HCT116 (cell line): Measurements from ENCODE around the gene SH3BGRL3. TPM values are rescaled to one million over a fixed set of nuclear protein-coding genes. Genes with fewer than 3 reads are reported as not detected.
A peak's percentile ranks its signal among the peaks of the same experiment; 100 is the strongest.

ENCODE experiments used
- ATAC-seq: fragments of 200-7000 bp; cut with Tn5 transposase; 2 replicates; pipeline ENCODE4 v1.9.1; 2020; ENCODE audit warnings: mild to moderate bottlenecking, moderate library complexity
- BruUV-seq: library from RNA; stranded (reverse); fragments of 400-500 nt; replicated peaks from 2 replicates; lab custom pipeline; 2021; lab: Mats Ljungman, UMichigan
- CTCF ChIA-PET: fragments of 300-600 bp; sonication (Branson Sonifier 250); formaldehyde crosslinking; loops from one replicate; lab custom pipeline; 2021; ENCODE audit warnings: antibody characterized with exemption; lab: Charles Lee
- POLR2A ChIA-PET: fragments of 300-600, 350-600 bp; sonication (Branson Sonifier 250); formaldehyde crosslinking; loops from one replicate; lab custom pipeline; 2021; ENCODE audit warnings: antibody characterized with exemption; lab: Charles Lee
- RAD21 ChIA-PET, 2 experiments: fragments of 300-600 bp; sonication (Branson Sonifier 250); formaldehyde crosslinking; loops; one replicate each; lab custom pipeline; 2023; ENCODE audit warnings: low total read pairs in 2 of 2; ENCODE audit not compliant: uncharacterized antibody in 2 of 2, unreplicated experiment in 2 of 2, low non-redundant PET in 1 of 2; lab: Charles Lee
- DNase-seq: peaks from one replicate; pipeline ENCODE4 v3.0.0-alpha.2; 2010; ENCODE audit warnings: low read depth, low spot score
- H2AFZ ChIP-seq: fragments of 200-600 bp; shearing (Covaris generic), sonication (generic); 2 replicates; pipeline ENCODE4 v1.6.1; 2017; ENCODE audit warnings: low read depth, mixed run types, mixed read lengths, antibody characterized with exemption, low read length; ENCODE audit not compliant: poor library complexity, severe bottlenecking
- H3K27ac ChIP-seq: 2 replicates; pipeline ENCODE4 v1.5.1; 2012; ENCODE audit warnings: low read depth, low read length
- H3K27me3 ChIP-seq: fragments of 200-600 bp; sonication (generic); 2 replicates; pipeline ENCODE4 v1.6.1; 2016; ENCODE audit warnings: mixed run types, low read length, mixed read lengths; ENCODE audit not compliant: insufficient read depth
- H3K36me3 ChIP-seq, 2 experiments: fragments of 200-500 bp in 1 of 2; fragments of 200-600 bp in 1 of 2; sonication (Bioruptor generic) in 1 of 2; sonication (generic) in 1 of 2; 2 replicates each; pipeline versions ENCODE4 v1.5.1 to v1.6.1; 2014 to 2016; ENCODE audit warnings: low read length in 2 of 2, inconsistent platforms in 1 of 2, mixed read lengths in 1 of 2, mixed run types in 1 of 2; ENCODE audit not compliant: insufficient read depth in 2 of 2, control insufficient read depth in 1 of 2
- H3K4me1 ChIP-seq, 2 experiments: fragments of 200-600 bp in 1 of 2; sonication (generic) in 1 of 2; 2 replicates each; pipeline versions ENCODE4 v1.5.1 to v1.6.1; 2012 to 2017; ENCODE audit warnings: low read length in 2 of 2, inconsistent platforms in 1 of 2, mild to moderate bottlenecking in 1 of 2, mixed read lengths in 1 of 2, mixed run types in 1 of 2, moderate library complexity in 1 of 2; ENCODE audit not compliant: insufficient read depth in 2 of 2, control insufficient read depth in 1 of 2
- H3K4me2 ChIP-seq: fragments of 200-600 bp; sonication (generic); 2 replicates; pipeline ENCODE4 v1.6.1; 2017; ENCODE audit warnings: mixed run types, low read length, mixed read lengths
- H3K4me3 ChIP-seq, 2 experiments: fragments of 200-600 bp in 1 of 2; sonication (generic) in 1 of 2; replicated peaks in 1 of 2; 2 replicates each; pipeline ENCODE4 v1.5.1; 2011 to 2016; ENCODE audit warnings: low read length in 2 of 2, control low read depth in 1 of 2, low read depth in 1 of 2, mild to moderate bottlenecking in 1 of 2, mixed read lengths in 1 of 2, mixed run types in 1 of 2
- H3K79me2 ChIP-seq: fragments of 200-600 bp; sonication (generic); 2 replicates; pipeline ENCODE4 v1.6.1; 2017; ENCODE audit warnings: mild to moderate bottlenecking, mixed run types, low read length, moderate library complexity, mixed read lengths; ENCODE audit not compliant: insufficient read depth
- H3K9ac ChIP-seq: fragments of 200-600 bp; sonication (generic); 2 replicates; pipeline ENCODE4 v1.6.1; 2016; ENCODE audit warnings: low read length, mixed read lengths
- H3K9me2 ChIP-seq: fragments of 200-600 bp; sonication (generic), shearing (Covaris generic); 2 replicates; pipeline ENCODE4 v1.6.1; 2017; ENCODE audit warnings: mixed run types, mild to moderate bottlenecking, moderate library complexity; ENCODE audit not compliant: insufficient read depth
- H3K9me3 ChIP-seq, 2 experiments: fragments of 200-500 bp in 1 of 2; fragments of 200-600 bp in 1 of 2; sonication (Bioruptor generic) in 1 of 2; sonication (generic) in 1 of 2; 2 replicates each; pipeline ENCODE4 v1.6.1; 2014 to 2017; ENCODE audit warnings: low read length in 2 of 2, mixed read lengths in 2 of 2, inconsistent platforms in 1 of 2, low read depth in 1 of 2, mild to moderate bottlenecking in 1 of 2, mixed run types in 1 of 2, moderate library complexity in 1 of 2; ENCODE audit not compliant: control insufficient read depth in 1 of 2, insufficient read depth in 1 of 2
- H4K20me1 ChIP-seq: fragments of 200-600 bp; sonication (generic), shearing (Covaris generic); 2 replicates; pipeline ENCODE4 v1.6.1; 2017; ENCODE audit warnings: mixed run types, mild to moderate bottlenecking, moderate library complexity; ENCODE audit not compliant: insufficient read depth
- EGR1 ChIP-seq: IDR thresholded peaks from 2 replicates; pipeline ENCODE4 v1.6.1; 2012; ENCODE audit warnings: low read depth
- EZH2 ChIP-seq: fragments of 200-600 bp; sonication (generic); IDR thresholded peaks from 2 replicates; pipeline ENCODE4 v1.6.1; 2017; ENCODE audit warnings: antibody characterized with exemption, mixed run types
- EZH2phosphoT487 ChIP-seq: fragments of 200-600 bp; IDR thresholded peaks from 2 replicates; pipeline ENCODE4 v1.6.1; 2018; ENCODE audit warnings: antibody characterized with exemption, borderline replicate concordance
- FOSL1 ChIP-seq: IDR thresholded peaks from 2 replicates; pipeline ENCODE4 v1.6.1; 2012; ENCODE audit warnings: low read depth
- JUND ChIP-seq: IDR thresholded peaks from 2 replicates; pipeline ENCODE4 v1.6.1; 2012
- YY1 ChIP-seq: IDR thresholded peaks from 2 replicates; pipeline ENCODE4 v1.6.1; 2011; ENCODE audit warnings: low read length, low read depth, moderate library complexity, mild to moderate bottlenecking; ENCODE audit not compliant: insufficient replicate concordance; ENCODE audit errors: extremely low read depth
- ZNF274 ChIP-seq: fragments of 200-500 bp; sonication (Bioruptor generic); IDR thresholded peaks from 2 replicates; pipeline ENCODE4 v1.6.1; 2014; ENCODE audit warnings: mild to moderate bottlenecking, low read depth, low read length, inconsistent platforms
- intact Hi-C: fragments of 100-400 bp; cut with micrococcal nuclease; formaldehyde crosslinking; loops from 2 replicates; pipeline ENCODE4 v1.10.0; 2022
- total RNA-seq: library from RNA; stranded (reverse); gene quantifications from one replicate; pipeline ENCODE4 v1.2.1, GENCODE V29; 2021; ENCODE audit not compliant: unreplicated experiment
- TF ChIP-seq, protein P1 (sequence below), 3 experiments: fragments of 200-600 bp in 1 of 3; sonication (generic) in 1 of 3; IDR thresholded peaks in 2 of 3; conservative IDR thresholded peaks in 1 of 3; 2 replicates each; pipeline ENCODE4 v1.5.1; 2012 to 2017; ENCODE audit warnings: low read depth in 2 of 3, low read length in 2 of 3, antibody characterized with exemption in 1 of 3, borderline replicate concordance in 1 of 3, control low read depth in 1 of 3, mild to moderate bottlenecking in 1 of 3, mixed read lengths in 1 of 3, mixed run types in 1 of 3, moderate library complexity in 1 of 3; ENCODE audit not compliant: insufficient read depth in 1 of 3
- TF ChIP-seq, protein P2 (sequence below): IDR thresholded peaks from 2 replicates; pipeline ENCODE4 v1.6.1; 2012; ENCODE audit warnings: low read depth

Gene SH3BGRL3
- total RNA-seq, 1 experiment from 2014 or later, result 112 TPM

DNA sequence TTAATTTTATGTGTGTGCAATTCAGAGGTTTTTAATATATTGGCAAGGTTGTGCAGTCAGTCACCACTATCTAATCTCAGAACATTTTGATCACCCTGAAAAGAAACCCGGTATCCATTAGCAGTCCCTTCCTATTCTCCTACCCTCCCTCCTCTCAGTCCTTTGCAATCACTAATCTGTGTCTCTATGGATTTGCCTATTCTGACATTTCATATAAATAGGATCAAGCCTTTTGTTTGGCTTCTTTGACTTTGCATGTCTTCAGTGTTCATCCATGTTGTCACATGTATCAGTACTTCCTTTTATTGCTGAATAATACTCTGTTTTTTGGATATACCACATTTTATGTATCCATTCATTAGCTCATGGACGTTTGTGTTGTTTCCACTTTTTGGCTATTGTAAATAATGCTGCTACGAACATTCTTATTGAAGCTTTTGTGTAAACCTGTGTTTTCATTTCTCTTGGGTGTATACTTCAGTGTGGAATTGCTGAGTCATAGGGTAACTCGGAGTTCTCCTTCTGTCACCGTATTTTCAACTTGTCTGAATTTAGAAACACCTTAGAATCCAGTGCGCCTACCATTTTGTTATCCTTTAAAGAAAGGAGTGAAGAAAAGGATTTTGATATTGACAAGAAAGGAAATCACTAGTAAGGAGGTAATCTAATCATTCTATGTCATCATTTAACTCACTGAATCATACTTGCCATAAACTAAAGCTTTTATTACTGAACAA, 42.5 kb upstream of the SH3BGRL3 start:
- no peaks in the 10 kb centered on the region for H4K20me1 ChIP-seq
- H3K27me3 ChIP-seq, result no peaks in the 10 kb centered on the region
- peak overlapping the region; percentile 32; the same call in 1 of the 2 replicates for H3K27ac ChIP-seq
- TF ChIP-seq YY1 (no peak), ZNF274 (no peak), EZH2 (no peak), FOSL1 (peak; percentile 61; the same call in 1 of the 2 replicates), EGR1 (no peak), JUND (peak; percentile 48), EZH2phosphoT487 (no peak)
- TF ChIP-seq, protein P1, sequence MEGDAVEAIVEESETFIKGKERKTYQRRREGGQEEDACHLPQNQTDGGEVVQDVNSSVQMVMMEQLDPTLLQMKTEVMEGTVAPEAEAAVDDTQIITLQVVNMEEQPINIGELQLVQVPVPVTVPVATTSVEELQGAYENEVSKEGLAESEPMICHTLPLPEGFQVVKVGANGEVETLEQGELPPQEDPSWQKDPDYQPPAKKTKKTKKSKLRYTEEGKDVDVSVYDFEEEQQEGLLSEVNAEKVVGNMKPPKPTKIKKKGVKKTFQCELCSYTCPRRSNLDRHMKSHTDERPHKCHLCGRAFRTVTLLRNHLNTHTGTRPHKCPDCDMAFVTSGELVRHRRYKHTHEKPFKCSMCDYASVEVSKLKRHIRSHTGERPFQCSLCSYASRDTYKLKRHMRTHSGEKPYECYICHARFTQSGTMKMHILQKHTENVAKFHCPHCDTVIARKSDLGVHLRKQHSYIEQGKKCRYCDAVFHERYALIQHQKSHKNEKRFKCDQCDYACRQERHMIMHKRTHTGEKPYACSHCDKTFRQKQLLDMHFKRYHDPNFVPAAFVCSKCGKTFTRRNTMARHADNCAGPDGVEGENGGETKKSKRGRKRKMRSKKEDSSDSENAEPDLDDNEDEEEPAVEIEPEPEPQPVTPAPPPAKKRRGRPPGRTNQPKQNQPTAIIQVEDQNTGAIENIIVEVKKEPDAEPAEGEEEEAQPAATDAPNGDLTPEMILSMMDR (IDR thresholded peaks at IDR 0.05 in 2 of 3, conservative IDR thresholded peaks at IDR 0.05 in 1 of 3; ENCODE audit: borderline replicate concordance in 1 of 3, insufficient read depth in 1 of 3, low read depth in 2 of 3, low read length in 2 of 3), result no peak
- TF ChIP-seq, protein P2, sequence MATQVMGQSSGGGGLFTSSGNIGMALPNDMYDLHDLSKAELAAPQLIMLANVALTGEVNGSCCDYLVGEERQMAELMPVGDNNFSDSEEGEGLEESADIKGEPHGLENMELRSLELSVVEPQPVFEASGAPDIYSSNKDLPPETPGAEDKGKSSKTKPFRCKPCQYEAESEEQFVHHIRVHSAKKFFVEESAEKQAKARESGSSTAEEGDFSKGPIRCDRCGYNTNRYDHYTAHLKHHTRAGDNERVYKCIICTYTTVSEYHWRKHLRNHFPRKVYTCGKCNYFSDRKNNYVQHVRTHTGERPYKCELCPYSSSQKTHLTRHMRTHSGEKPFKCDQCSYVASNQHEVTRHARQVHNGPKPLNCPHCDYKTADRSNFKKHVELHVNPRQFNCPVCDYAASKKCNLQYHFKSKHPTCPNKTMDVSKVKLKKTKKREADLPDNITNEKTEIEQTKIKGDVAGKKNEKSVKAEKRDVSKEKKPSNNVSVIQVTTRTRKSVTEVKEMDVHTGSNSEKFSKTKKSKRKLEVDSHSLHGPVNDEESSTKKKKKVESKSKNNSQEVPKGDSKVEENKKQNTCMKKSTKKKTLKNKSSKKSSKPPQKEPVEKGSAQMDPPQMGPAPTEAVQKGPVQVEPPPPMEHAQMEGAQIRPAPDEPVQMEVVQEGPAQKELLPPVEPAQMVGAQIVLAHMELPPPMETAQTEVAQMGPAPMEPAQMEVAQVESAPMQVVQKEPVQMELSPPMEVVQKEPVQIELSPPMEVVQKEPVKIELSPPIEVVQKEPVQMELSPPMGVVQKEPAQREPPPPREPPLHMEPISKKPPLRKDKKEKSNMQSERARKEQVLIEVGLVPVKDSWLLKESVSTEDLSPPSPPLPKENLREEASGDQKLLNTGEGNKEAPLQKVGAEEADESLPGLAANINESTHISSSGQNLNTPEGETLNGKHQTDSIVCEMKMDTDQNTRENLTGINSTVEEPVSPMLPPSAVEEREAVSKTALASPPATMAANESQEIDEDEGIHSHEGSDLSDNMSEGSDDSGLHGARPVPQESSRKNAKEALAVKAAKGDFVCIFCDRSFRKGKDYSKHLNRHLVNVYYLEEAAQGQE, result no peak
- H3K9me3 ChIP-seq, result no peaks in the 10 kb centered on the region
- peaks cover 21 to 38% of the 10 kb centered on the region in 2 experiments for H3K4me1 ChIP-seq
- H3K9ac ChIP-seq, result peak overlapping the region; percentile 35
- intact Hi-C loops, result no loop called here
- ATAC-seq, result no peak
- no TSS peak for BruUV-seq
- H3K4me3 ChIP-seq, result peak overlapping the region in 1 of 2 experiments; percentile 16; a peak in 1 of 4 replicates
- peaks cover 6% of the 10 kb centered on the region in 2 experiments; a peak in 2 of 4 replicates for H3K36me3 ChIP-seq
- no peak overlapping the region for H2AFZ ChIP-seq
- RAD21 ChIA-PET, result no interaction called here
- no peaks in the 10 kb centered on the region for H3K9me2 ChIP-seq
- CTCF ChIA-PET, result interaction anchor here (0.9 kb wide), 1 partner anchor 68 kb away, joined by 4 read pairs; the partner anchor contains the start of gene ZNF593
- POLR2A ChIA-PET, result no interaction called here
- H3K79me2 ChIP-seq, result peaks cover 82% of the 10 kb centered on the region
- no peak for DNase-seq
- peak overlapping the region; percentile 86 for H3K4me2 ChIP-seq
